Heart left ventricle (tissue), 16 donors: ENCODE measurements around the gene ZDHHC4. TPM values are rescaled to one million over a fixed set of nuclear protein-coding genes. Genes with fewer than 3 reads are reported as not detected.

Source experiments
- ATAC-seq, 4 donors: fragments of 200-7000 bp; cut with Tn5 transposase; one replicate each; pipeline ENCODE4 v1.9.1; 2020 to 2022; ENCODE audit warnings: moderate library complexity in 4 of 4, mild to moderate bottlenecking in 3 of 4, moderate number of reproducible peaks in 1 of 4
- DNase-seq, 5 donors: peaks; one replicate each; pipeline ENCODE4 v3.0.0-alpha.2; 2020
- H3K27ac ChIP-seq, 12 donors: fragments of 200-600 bp; sonication (generic) in 4 of 12; one replicate each; pipeline versions ENCODE4 v1.5.0 to v1.8.0; 2016 to 2022; ENCODE audit warnings: mild to moderate bottlenecking in 2 of 12
- H3K27me3 ChIP-seq, 9 donors: fragments of 200-600 bp; sonication (generic) in 2 of 9; one replicate each; pipeline versions ENCODE4 v1.5.1 to v1.8.0; 2016 to 2022; ENCODE audit warnings: mild to moderate bottlenecking in 3 of 9
- H3K36me3 ChIP-seq, 9 donors: fragments of 200-600 bp; sonication (generic) in 2 of 9; one replicate each; pipeline versions ENCODE4 v1.5.0 to v1.8.0; 2018 to 2022; ENCODE audit warnings: mild to moderate bottlenecking in 2 of 9
- H3K4me1 ChIP-seq, 12 donors: fragments of 200-600 bp; sonication (generic) in 4 of 12; one replicate each; pipeline versions ENCODE4 v1.5.0 to v1.8.0; 2016 to 2022; ENCODE audit warnings: mild to moderate bottlenecking in 3 of 12
- H3K4me3 ChIP-seq, 12 donors: fragments of 200-600 bp; sonication (generic) in 4 of 12; one replicate each; pipeline versions ENCODE4 v1.5.0 to v1.8.0; 2017 to 2022; ENCODE audit warnings: mild to moderate bottlenecking in 9 of 12, moderate library complexity in 4 of 12
- H3K9me3 ChIP-seq, 12 donors: fragments of 200-600 bp; sonication (generic) in 4 of 12; one replicate each; pipeline versions ENCODE4 v1.5.0 to v1.8.0; 2016 to 2022; ENCODE audit warnings: mild to moderate bottlenecking in 1 of 12
- POLR2A ChIP-seq, 2 donors: fragments of 450-650 bp; IDR thresholded peaks; one replicate each; pipeline ENCODE4 v1.6.1; 2017; ENCODE audit warnings: antibody characterized with exemption in 2 of 2, mild to moderate bottlenecking in 2 of 2, moderate library complexity in 2 of 2
- WGBS, 4 donors: extraction: QIAGEN DNeasy Blood & Tissue Kit in 2 of 4; methylation state at CpG; one replicate each; pipeline versions ENCODE4 v1.1.5 to v1.1.7; 2013 to 2018; 5-methylcytosine and 5-hydroxymethylcytosine counted together
- intact Hi-C, 10 donors: fragments of 100-400 bp; cut with DNase I; formaldehyde crosslinking; loops; one replicate each; pipeline versions ENCODE4 v1.11.1 to v1.14.2; 2022
- polyA plus RNA-seq, 2 donors: library from polyadenylated mRNA; stranded (reverse); fragments of 200-250 nt; gene quantifications; one replicate each; pipeline ENCODE4 v1.2.3, GENCODE V29; 2013
- total RNA-seq, 9 donors: library from RNA; depleted of rRNA in 2 of 9; stranded (reverse); fragments of >200 nt in 2 of 9; fragmentation: NEBNext Ultra II Directional in 3 of 9; extraction: Animal tissue kit (Norgen Biotek cat#: 25700) in 3 of 9; gene quantifications; one replicate each; pipeline versions ENCODE4 v1.1.0 to v1.2.4, GENCODE V29; 2016 to 2023
- TF ChIP-seq, protein P1 (sequence below), 12 donors: fragments of 200-600 bp; sonication (generic) in 4 of 12; IDR thresholded peaks; one replicate each; pipeline versions ENCODE4 v1.5.0 to v1.8.0; 2018 to 2022; ENCODE audit warnings: antibody characterized with exemption in 12 of 12, mild to moderate bottlenecking in 5 of 12
- donor health status: ischemic (EF 13 %, LVEDD 7.1; RV severe dilation, severe dysfunction).
- donor health status: healthy with polysubstance abuse.
- donor health status: DM: no; HTN: yes; CAD: no.
- donor health status: DM: no; HTN: no; CAD: no.
- donor health status: ischemic (EF 25% LVEDD 6.9; RV normal size, moderate dysfunction).
- donor health status: ischemic (EF 25% LVEDD 5.7; RV mildly dilated, moderate dysfunction).
- donor health status: healthy.
- donor health status: DM: yes; HTN: yes; CAD: no.
- donor health status: ischemic (EF 35%, LVEDD 5.7; RV mildly dilated, moderate dysfunction).
- donor health status: nonischemic (EF 11% LVEDD 7.7; RV severe dilation, severe dysfunction).
- donor health status: DM: yes; HTN: yes; CAD: no.
- donor health status: PGD.
- donor health status: ischemic (EF 29% LVEDD 5.4; RV normal size, mild dysfunction).
- donor health status: nonischemic (EF 23%, LVEDD 6.1; RV moderate dilation, normal function).

The ZDHHC4 gene
- total and polyA plus RNA-seq, 11 donors, result 26.2 to 48.4 (median 37.8) TPM

DNA sequence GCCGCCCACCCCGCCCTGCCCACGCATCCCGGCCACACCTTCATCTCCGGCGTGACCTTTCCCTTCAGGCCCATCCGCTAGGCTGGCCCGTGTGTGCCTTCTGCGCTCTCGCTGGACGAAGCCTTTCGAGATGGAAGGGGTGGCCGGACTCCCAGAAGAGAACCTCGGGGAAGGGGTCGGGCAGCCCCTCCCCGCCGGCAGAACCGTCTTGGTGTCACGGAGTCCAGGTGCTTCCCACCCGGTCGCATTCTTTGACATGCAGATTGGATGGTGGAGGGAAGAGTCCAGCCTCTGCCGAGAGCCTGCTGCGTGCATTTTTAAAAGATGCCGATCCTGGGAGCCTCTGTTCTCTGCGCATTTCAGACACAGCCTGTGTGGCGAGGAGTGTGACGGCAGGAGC, 30.8 kb downstream of the ZDHHC4 start:
- TF ChIP-seq, protein P1, sequence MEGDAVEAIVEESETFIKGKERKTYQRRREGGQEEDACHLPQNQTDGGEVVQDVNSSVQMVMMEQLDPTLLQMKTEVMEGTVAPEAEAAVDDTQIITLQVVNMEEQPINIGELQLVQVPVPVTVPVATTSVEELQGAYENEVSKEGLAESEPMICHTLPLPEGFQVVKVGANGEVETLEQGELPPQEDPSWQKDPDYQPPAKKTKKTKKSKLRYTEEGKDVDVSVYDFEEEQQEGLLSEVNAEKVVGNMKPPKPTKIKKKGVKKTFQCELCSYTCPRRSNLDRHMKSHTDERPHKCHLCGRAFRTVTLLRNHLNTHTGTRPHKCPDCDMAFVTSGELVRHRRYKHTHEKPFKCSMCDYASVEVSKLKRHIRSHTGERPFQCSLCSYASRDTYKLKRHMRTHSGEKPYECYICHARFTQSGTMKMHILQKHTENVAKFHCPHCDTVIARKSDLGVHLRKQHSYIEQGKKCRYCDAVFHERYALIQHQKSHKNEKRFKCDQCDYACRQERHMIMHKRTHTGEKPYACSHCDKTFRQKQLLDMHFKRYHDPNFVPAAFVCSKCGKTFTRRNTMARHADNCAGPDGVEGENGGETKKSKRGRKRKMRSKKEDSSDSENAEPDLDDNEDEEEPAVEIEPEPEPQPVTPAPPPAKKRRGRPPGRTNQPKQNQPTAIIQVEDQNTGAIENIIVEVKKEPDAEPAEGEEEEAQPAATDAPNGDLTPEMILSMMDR (IDR thresholded peaks at IDR 0.05), result no peak
- TF ChIP-seq POLR2A (IDR thresholded peaks at IDR 0.05), result no peak
- intact Hi-C loops, result no loop called here

GRCh38 chr7:6608794-6609193, 31.5 kb downstream of the ZDHHC4 start:
- no peak for TF ChIP-seq POLR2A (IDR thresholded peaks at IDR 0.05)
- TF ChIP-seq, protein P1 (IDR thresholded peaks at IDR 0.05), result no peak
- intact Hi-C loops, result no loop called here
- H3K27ac ChIP-seq, result no peak overlapping the region
- no peak for ATAC-seq
- no peaks in the 10 kb centered on the region for H3K4me1 ChIP-seq
- no peak overlapping the region for H3K4me3 ChIP-seq
- no peak for DNase-seq
- H3K36me3 ChIP-seq, result peaks cover 0 to 49% (median 37%) of the 10 kb centered on the region in 9 donors
- H3K9me3 ChIP-seq, result no peaks in the 10 kb centered on the region
- H3K27me3 ChIP-seq, result no peaks in the 10 kb centered on the region
- WGBS, 4 donors, result 95 to 97% (median 96%) methylated on average over 12 of the region's 12 CpGs

More for the DNA sequence above, 30.8 kb downstream of the ZDHHC4 start:
- no peaks in the 10 kb centered on the region for H3K27me3 ChIP-seq
- H3K36me3 ChIP-seq, result peaks cover 0 to 56% (median 43%) of the 10 kb centered on the region in 9 donors
- H3K9me3 ChIP-seq, result no peaks in the 10 kb centered on the region
- ATAC-seq (no peak), DNase-seq (no peak)
- 89 to 93% (median 91%) methylated on average over 19 to 27 of the region's 27 CpGs for WGBS, 4 donors
- no peak overlapping the region for H3K27ac ChIP-seq
- H3K4me1 ChIP-seq, result no peaks in the 10 kb centered on the region
- H3K4me3 ChIP-seq, result no peak overlapping the region

DNA sequence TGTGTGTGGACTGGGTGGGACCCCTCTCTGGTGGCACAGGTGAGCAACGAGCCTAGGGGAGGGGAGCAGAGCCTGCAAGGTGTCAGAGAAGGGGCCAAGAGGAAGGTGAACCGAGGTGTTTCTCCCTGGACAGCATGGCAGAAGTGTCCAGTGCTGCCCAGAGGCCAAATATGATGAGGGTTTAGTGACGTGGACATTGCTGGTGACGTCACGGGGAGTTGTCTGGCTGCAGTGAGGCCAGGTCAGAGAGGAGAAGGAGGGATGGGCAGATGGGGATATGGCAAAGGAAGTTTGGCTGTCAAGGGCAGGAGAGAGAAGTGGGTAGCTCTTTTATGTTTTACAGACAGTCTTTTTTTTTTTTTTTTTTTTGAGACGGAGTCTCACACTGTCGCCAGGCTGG, 35.6 kb downstream of the ZDHHC4 start:
- Histone ChIP-seq H3K36me3 (peaks cover 0 to 18% (median 12%) of the 10 kb centered on the region in 9 donors), H3K27me3 (peaks cover 0 to 14% (median 0%) of the 10 kb centered on the region in 9 donors), H3K4me1 (peaks cover 0 to 19% (median 7%) of the 10 kb centered on the region in 12 donors), H3K9me3 (no peaks in the 10 kb centered on the region), H3K27ac (no peak overlapping the region), H3K4me3 (no peak overlapping the region)
- intact Hi-C loops, result no loop called here
- TF ChIP-seq POLR2A (IDR thresholded peaks at IDR 0.05), result no peak
- TF ChIP-seq, protein P1 (IDR thresholded peaks at IDR 0.05), result no peak
- WGBS, 4 donors, result 63 to 76% (median 69%) methylated on average over 7 of the region's 7 CpGs
- ATAC-seq (no peak), DNase-seq (no peak)

GRCh38 chr7:6613706-6614105, 36.5 kb downstream of the ZDHHC4 start:
- peaks cover 0 to 14% (median 0%) of the 10 kb centered on the region in 9 donors for H3K27me3 ChIP-seq
- peaks cover 0 to 19% (median 7%) of the 10 kb centered on the region in 12 donors for H3K4me1 ChIP-seq
- intact Hi-C loops, result no loop called here
- 18 to 60% (median 42%) methylated on average over 2 of the region's 2 CpGs for WGBS, 4 donors
- H3K36me3 ChIP-seq, result peaks cover 0 to 16% (median 9%) of the 10 kb centered on the region in 9 donors
- no peaks in the 10 kb centered on the region for H3K9me3 ChIP-seq
- TF ChIP-seq, protein P1 (IDR thresholded peaks at IDR 0.05), result no peak
- no peak for TF ChIP-seq POLR2A (IDR thresholded peaks at IDR 0.05)
- DNase-seq, result no peak
- no peak overlapping the region for H3K27ac ChIP-seq
- H3K4me3 ChIP-seq, result no peak overlapping the region
- no peak for ATAC-seq
